PFSK-1 (cell line): ENCODE measurements around the gene SLC22A9.

Experiments used
- FOXP2 ChIP-seq: optimal IDR thresholded peaks from 2 replicates; pipeline ENCODE3; 2011; ENCODE audit warnings: borderline replicate concordance, control low read depth, inconsistent platforms; ENCODE audit not compliant: insufficient read depth; ENCODE audit errors: extremely low read length, extremely low read depth
- POLR2AphosphoS5 ChIP-seq: IDR thresholded peaks from 2 replicates; pipeline ENCODE4 v1.6.1; 2012; ENCODE audit warnings: low read depth, mild to moderate bottlenecking, control low read depth, low read length, moderate library complexity
- SIN3A ChIP-seq: IDR thresholded peaks from 2 replicates; pipeline ENCODE4 v1.6.1; 2012; ENCODE audit warnings: mild to moderate bottlenecking, low read length, moderate library complexity, borderline replicate concordance; ENCODE audit not compliant: insufficient read depth
- TAF1 ChIP-seq: IDR thresholded peaks from 2 replicates; pipeline ENCODE4 v1.6.1; 2012; ENCODE audit warnings: low read length, control low read depth, borderline replicate concordance; ENCODE audit not compliant: insufficient read depth
- TF ChIP-seq, protein P1 (sequence below), 2 experiments: IDR thresholded peaks; 2 replicates each; pipeline versions ENCODE4 v1.6.1 to v1.8.0; 2011 to 2012; ENCODE audit warnings: low read depth in 2 of 2, low read length in 2 of 2, control low read depth in 1 of 2, inconsistent platforms in 1 of 2, mild to moderate bottlenecking in 1 of 2, moderate library complexity in 1 of 2; ENCODE audit not compliant: insufficient read depth in 1 of 2

Gene SLC22A9

DNA sequence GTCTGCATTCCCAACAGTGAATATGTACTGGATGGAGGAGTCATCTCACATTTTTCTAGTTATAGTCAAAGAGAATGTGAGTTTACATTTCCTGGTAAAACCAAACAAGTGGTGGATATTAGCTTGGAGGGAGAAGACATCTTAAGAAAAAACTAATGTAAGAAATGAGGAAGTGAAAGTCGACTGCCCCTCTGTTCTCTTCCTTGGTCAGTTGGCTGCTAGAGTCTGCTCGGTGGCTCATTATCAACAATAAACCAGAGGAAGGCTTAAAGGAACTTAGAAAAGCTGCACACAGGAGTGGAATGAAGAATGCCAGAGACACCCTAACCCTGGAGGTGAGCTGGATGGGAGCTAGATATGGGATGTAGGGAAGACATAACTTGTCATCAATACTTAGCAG, 5.8 kb downstream of the SLC22A9 start:
- TF ChIP-seq POLR2AphosphoS5 (no peak), TAF1 (no peak), SIN3A (no peak), FOXP2 (no peak)
- TF ChIP-seq, protein P1, sequence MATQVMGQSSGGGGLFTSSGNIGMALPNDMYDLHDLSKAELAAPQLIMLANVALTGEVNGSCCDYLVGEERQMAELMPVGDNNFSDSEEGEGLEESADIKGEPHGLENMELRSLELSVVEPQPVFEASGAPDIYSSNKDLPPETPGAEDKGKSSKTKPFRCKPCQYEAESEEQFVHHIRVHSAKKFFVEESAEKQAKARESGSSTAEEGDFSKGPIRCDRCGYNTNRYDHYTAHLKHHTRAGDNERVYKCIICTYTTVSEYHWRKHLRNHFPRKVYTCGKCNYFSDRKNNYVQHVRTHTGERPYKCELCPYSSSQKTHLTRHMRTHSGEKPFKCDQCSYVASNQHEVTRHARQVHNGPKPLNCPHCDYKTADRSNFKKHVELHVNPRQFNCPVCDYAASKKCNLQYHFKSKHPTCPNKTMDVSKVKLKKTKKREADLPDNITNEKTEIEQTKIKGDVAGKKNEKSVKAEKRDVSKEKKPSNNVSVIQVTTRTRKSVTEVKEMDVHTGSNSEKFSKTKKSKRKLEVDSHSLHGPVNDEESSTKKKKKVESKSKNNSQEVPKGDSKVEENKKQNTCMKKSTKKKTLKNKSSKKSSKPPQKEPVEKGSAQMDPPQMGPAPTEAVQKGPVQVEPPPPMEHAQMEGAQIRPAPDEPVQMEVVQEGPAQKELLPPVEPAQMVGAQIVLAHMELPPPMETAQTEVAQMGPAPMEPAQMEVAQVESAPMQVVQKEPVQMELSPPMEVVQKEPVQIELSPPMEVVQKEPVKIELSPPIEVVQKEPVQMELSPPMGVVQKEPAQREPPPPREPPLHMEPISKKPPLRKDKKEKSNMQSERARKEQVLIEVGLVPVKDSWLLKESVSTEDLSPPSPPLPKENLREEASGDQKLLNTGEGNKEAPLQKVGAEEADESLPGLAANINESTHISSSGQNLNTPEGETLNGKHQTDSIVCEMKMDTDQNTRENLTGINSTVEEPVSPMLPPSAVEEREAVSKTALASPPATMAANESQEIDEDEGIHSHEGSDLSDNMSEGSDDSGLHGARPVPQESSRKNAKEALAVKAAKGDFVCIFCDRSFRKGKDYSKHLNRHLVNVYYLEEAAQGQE (IDR thresholded peaks at IDR 0.05; ENCODE audit: insufficient read depth in 1 of 2, low read depth in 2 of 2, low read length in 2 of 2), result no peak

DNA sequence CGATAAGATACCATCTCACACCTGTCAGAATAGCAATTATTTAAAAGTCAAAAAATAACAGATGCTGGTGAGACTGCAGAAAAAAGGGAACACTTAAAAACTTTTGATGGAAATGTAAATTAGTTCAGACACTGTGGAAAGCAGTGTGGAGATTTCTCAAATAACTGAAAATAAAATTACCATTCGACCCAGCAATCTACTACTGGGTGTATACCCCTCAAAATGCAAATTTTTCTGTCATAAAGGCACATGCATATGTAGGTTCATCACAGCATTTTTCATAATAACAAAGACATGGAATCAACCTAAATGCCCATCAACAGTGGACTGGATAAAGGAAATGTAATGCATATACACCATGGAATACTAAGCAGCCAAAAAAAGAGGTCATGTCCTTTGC, 10.5 kb downstream of the SLC22A9 start:
- no peak for TF ChIP-seq FOXP2
- TF ChIP-seq, protein P1 (IDR thresholded peaks at IDR 0.05; ENCODE audit: insufficient read depth in 1 of 2, low read depth in 2 of 2, low read length in 2 of 2), result no peak
- TF ChIP-seq TAF1, result no peak
- no peak for TF ChIP-seq POLR2AphosphoS5
- no peak for TF ChIP-seq SIN3A

DNA sequence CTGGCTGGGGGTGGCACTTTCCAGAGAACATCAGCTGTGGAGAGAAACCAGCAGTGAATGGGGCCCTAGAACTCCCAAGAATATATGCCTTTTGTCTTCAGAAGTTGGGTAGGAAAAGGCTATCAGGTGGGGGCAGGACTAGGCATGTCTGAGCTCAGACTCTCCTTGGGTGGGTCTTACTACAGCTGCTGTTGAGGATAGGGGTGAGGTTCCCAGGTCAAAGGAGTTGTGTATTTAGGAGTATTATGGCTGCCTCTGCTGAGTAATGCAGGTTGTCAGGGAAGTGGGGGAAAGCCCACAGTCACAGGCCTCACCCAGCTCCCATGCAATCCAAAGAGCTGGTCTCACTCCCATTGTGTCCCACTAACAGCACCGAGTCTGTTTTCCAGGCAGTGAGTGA, 26.1 kb downstream of the SLC22A9 start:
- no peak for TF ChIP-seq TAF1
- no peak for TF ChIP-seq POLR2AphosphoS5
- TF ChIP-seq, protein P1 (IDR thresholded peaks at IDR 0.05; ENCODE audit: insufficient read depth in 1 of 2, low read depth in 2 of 2, low read length in 2 of 2), result no peak
- no peak for TF ChIP-seq FOXP2
- TF ChIP-seq SIN3A, result no peak

DNA sequence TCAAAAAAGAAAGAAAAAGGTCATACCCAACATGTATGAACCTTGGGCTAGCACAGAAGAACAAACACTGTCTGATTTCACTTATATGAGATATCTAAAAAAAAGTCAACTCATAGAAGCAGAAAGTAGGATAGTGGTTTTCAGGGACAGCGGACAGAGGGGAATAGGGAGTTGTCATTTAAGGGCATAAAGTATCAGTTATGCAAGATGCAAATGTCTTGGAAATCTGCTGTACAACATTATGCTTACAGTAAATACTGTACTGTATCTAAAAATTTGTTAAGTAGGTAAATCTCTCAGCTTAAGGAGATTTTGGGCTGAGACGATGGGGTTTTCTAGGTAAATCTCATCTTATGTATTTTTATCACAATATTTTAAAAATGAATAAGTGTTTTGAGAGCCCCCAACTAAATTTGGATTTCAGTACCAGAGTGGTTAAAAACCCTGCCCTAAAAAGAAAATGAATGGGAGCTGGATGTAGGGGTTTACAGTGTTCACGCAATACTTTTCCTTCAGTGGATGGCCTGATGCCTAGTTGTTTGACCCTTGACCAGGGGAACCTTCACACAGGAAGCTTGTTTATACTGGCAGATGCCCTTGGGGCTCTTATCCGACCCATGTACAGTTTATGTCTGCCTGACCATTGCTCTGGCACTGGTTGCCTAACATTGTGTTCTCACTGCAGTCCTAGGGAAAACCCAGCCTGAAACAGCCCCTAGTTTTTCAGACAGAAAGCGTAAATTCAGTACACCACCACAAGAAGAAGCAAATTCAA, 34.8 kb downstream of the SLC22A9 start:
- no peak for TF ChIP-seq FOXP2
- TF ChIP-seq, protein P1 (IDR thresholded peaks at IDR 0.05; ENCODE audit: insufficient read depth in 1 of 2, low read depth in 2 of 2, low read length in 2 of 2), result no peak
- no peak for TF ChIP-seq TAF1
- no peak for TF ChIP-seq SIN3A
- TF ChIP-seq POLR2AphosphoS5, result no peak
